ENCODE data around the gene OR10H1. TPM values are rescaled to one million over a fixed set of nuclear protein-coding genes. Genes with fewer than 3 reads are reported as not detected.

OR10H1 gene
- total and polyA plus RNA-seq, 9 of the 15 experiments (the other 6 are each of a cell fraction or from before 2014, with no cell fraction given) = not detected

DNA sequence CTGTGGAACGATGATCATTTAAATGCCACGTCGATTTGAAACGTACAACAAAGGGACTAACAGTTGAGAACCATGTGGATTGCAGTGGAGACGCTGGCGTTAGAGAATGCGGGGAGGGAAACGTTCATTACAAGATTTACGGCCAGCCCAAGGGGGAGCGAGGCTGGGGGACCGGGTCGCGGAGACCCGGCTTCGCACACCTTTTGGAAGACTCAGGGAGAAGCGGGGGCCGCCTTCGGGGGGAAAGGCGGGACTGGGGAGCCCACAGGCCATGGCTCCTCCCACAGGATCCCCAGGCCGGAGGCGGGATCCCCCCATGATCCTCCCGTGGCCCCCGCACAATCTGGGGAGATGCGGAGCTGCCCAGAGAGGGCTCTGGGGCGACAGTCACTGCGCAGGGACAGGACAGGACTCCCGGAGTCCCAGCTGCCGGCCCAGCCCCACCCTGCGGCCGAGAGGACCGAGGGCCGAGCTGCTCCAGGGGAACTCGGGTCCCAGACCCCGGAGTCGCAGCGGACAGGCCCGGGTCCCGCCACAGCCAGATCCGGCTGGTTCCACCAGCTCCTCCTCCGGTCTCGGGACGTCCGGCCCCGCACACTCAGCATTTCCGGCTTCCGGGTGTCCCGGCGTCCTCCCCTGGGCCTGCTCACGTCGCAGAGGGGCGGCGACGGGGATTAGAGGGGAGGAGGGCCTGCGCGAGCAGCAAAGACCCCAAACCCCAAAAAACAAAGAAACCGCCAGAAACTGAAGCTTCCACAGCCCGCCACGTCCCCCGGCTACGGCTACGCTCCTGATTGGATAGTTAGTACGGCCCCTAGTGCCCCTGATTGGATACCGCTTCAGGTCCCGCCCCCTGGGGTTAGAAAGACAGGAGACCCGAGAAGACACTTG is 21.1 kb upstream of the OR10H1 start (continued):
- TF ChIP-seq ZNF316 (IDR thresholded peaks at IDR 0.05) (peak; percentile 97), MTA2 (IDR thresholded peaks at IDR 0.05; ENCODE audit: low read depth) (no peak), TBL1XR1 (IDR thresholded peaks at IDR 0.05; ENCODE audit: low read length in 2 of 2) (peak in 1 of 2 experiments; percentile 21; a peak in 1 of 4 replicates), PHF20 (IDR thresholded peaks at IDR 0.05; ENCODE audit: partially characterized antibody) (peak; percentile 70), SMARCA5 (IDR thresholded peaks at IDR 0.05) (no peak), RHOXF2B (CRISPR knock-in tag; conservative IDR thresholded peaks at IDR 0.05) (0 out of 2 replicates have a peak, but pooled peaks have one; percentile 8), ZNF695 (CRISPR knock-in tag; IDR thresholded peaks at IDR 0.05) (peak; percentile 13; the same call in 1 of the 2 replicates), ZNF146 (CRISPR knock-in tag; IDR thresholded peaks at IDR 0.05; ENCODE audit: unreplicated experiment) (no peak), KAT7 (CRISPR knock-in tag; IDR thresholded peaks at IDR 0.05; ENCODE audit: borderline replicate concordance) (peak; percentile 56; the same call in 1 of the 2 replicates), ASH1L (IDR thresholded peaks at IDR 0.05; ENCODE audit: borderline replicate concordance, low read depth, partially characterized antibody) (peak; percentile 87), POLR2A (conservative IDR thresholded peaks at IDR 0.05) (peak; percentile 83), ZBTB17 (CRISPR knock-in tag; IDR thresholded peaks at IDR 0.05) (peak; percentile 85), ZNF354B (CRISPR knock-in tag; IDR thresholded peaks at IDR 0.05) (no peak), TCF7L2 (IDR thresholded peaks at IDR 0.05; ENCODE audit: low read depth, low read length) (0 out of 2 replicates have a peak, but pooled peaks have one; percentile 27), TAF15 (IDR thresholded peaks at IDR 0.05; ENCODE audit: low read depth, low read length) (no peak), CHCHD3 (CRISPR knock-in tag; IDR thresholded peaks at IDR 0.05) (0 out of 2 replicates have a peak, but pooled peaks have one; percentile 10), MBD2 (IDR thresholded peaks at IDR 0.05; ENCODE audit: borderline replicate concordance, low read depth) (peak; percentile 84), SPI1 (IDR thresholded peaks at IDR 0.05; ENCODE audit: borderline replicate concordance, low read depth, low read length) (no peak), FOXK1 (CRISPR knock-in tag; IDR thresholded peaks at IDR 0.05; ENCODE audit: borderline replicate concordance) (no peak), ETV6 (IDR thresholded peaks at IDR 0.05; ENCODE audit: borderline replicate concordance in 1 of 2, low read depth in 2 of 2, low read length in 1 of 2) (0 out of 4 replicates have a peak, but pooled peaks of 1 of the 2 experiments have one; percentile 6), ETV6 (CRISPR knock-in tag; IDR thresholded peaks at IDR 0.05; ENCODE audit: borderline replicate concordance) (no peak), GTF2A2 (tag; IDR thresholded peaks at IDR 0.05) (no peak), FOXK2 (conservative IDR thresholded peaks at IDR 0.05 in 1 of 2, IDR thresholded peaks at IDR 0.05 in 1 of 2; ENCODE audit: low read depth in 2 of 2) (no peak; a peak in 2 of 4 replicates)
- TF ChIP-seq, protein P1, sequence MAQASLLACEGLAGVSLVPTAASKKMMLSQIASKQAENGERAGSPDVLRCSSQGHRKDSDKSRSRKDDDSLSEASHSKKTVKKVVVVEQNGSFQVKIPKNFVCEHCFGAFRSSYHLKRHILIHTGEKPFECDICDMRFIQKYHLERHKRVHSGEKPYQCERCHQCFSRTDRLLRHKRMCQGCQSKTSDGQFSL (CRISPR knock-in tag; IDR thresholded peaks at IDR 0.05) = no peak
- TF ChIP-seq, protein P1 (tag; IDR thresholded peaks at IDR 0.05) = no peak
- TF ChIP-seq, protein P2, sequence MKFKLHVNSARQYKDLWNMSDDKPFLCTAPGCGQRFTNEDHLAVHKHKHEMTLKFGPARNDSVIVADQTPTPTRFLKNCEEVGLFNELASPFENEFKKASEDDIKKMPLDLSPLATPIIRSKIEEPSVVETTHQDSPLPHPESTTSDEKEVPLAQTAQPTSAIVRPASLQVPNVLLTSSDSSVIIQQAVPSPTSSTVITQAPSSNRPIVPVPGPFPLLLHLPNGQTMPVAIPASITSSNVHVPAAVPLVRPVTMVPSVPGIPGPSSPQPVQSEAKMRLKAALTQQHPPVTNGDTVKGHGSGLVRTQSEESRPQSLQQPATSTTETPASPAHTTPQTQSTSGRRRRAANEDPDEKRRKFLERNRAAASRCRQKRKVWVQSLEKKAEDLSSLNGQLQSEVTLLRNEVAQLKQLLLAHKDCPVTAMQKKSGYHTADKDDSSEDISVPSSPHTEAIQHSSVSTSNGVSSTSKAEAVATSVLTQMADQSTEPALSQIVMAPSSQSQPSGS (CRISPR knock-in tag; IDR thresholded peaks at IDR 0.05) = no peak
- TF ChIP-seq, protein P3, sequence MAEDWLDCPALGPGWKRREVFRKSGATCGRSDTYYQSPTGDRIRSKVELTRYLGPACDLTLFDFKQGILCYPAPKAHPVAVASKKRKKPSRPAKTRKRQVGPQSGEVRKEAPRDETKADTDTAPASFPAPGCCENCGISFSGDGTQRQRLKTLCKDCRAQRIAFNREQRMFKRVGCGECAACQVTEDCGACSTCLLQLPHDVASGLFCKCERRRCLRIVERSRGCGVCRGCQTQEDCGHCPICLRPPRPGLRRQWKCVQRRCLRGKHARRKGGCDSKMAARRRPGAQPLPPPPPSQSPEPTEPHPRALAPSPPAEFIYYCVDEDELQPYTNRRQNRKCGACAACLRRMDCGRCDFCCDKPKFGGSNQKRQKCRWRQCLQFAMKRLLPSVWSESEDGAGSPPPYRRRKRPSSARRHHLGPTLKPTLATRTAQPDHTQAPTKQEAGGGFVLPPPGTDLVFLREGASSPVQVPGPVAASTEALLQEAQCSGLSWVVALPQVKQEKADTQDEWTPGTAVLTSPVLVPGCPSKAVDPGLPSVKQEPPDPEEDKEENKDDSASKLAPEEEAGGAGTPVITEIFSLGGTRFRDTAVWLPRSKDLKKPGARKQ (CRISPR knock-in tag; IDR thresholded peaks at IDR 0.05) = no peak
